ENCODE data around the gene SOX18.

Gene SOX18

GRCh38 chr20:64080013-64080812, 30.8 kb upstream of the SOX18 start, which contains the start of gene OPRL1:
TSS of gene OPRL1 (plus strand) at chr20:64080082. CDS start at chr20:64092721, 12,639 bp downstream.
- DNase-seq = no peak

GRCh38 chr20:64079273-64080012, 30.0 kb upstream of the SOX18 start, which contains the start of gene RGS19:
TSS of gene RGS19 (minus strand) at chr20:64079518. CDS start at chr20:64076886, 2,632 bp downstream.
- peak; percentile 23 for DNase-seq

GRCh38 chr20:64078934-64079272, 29.5 kb upstream of the SOX18 start:
- no peak for DNase-seq

GRCh38 chr20:64077876-64078551, 28.6 kb upstream of the SOX18 start:
- no peak for DNase-seq

GRCh38 chr20:64077541-64077875, 28.1 kb upstream of the SOX18 start:
- DNase-seq = no peak

GRCh38 chr20:64077094-64077493, 27.7 kb upstream of the SOX18 start:
- DNase-seq = no peak

GRCh38 chr20:64076061-64076997, 26.9 kb upstream of the SOX18 start:
- DNase-seq = no peak

GRCh38 chr20:64075556-64075955, 26.1 kb upstream of the SOX18 start:
- DNase-seq = no peak

- DNase-seq = no peak
Observed at GRCh38 chr20:64074963-64075362, 25.5 kb upstream of the SOX18 start.

- no peak for DNase-seq
Observed at GRCh38 chr20:64074184-64074789, 24.8 kb upstream of the SOX18 start.

- no peak for DNase-seq
Observed at GRCh38 chr20:64073476-64074183, 24.2 kb upstream of the SOX18 start.

- no peak for DNase-seq
Observed at GRCh38 chr20:64072498-64073063, 23.1 kb upstream of the SOX18 start.

GRCh38 chr20:64071341-64072332, 22.2 kb upstream of the SOX18 start:
- no peak for DNase-seq

GRCh38 chr20:64070244-64070993, 21.0 kb upstream of the SOX18 start:
- no peak for DNase-seq

GRCh38 chr20:64069614-64070243, 20.3 kb upstream of the SOX18 start:
- DNase-seq = no peak

GRCh38 chr20:64069209-64069613, 19.8 kb upstream of the SOX18 start:
- no peak for DNase-seq

- DNase-seq = no peak
Observed at GRCh38 chr20:64068386-64069208, 19.2 kb upstream of the SOX18 start.
